NCI-H748 treated with DMSO at 0.1 percent for 48 hours (cell line): ENCODE data around the gene IBA57.
A peak's percentile ranks its signal among the peaks of the same experiment; 100 is the strongest.

Source experiments
- DNase-seq: peaks from one replicate; lab custom pipeline; 2025; lab: John Stamatoyannopoulos, UW

The IBA57 gene

DNA sequence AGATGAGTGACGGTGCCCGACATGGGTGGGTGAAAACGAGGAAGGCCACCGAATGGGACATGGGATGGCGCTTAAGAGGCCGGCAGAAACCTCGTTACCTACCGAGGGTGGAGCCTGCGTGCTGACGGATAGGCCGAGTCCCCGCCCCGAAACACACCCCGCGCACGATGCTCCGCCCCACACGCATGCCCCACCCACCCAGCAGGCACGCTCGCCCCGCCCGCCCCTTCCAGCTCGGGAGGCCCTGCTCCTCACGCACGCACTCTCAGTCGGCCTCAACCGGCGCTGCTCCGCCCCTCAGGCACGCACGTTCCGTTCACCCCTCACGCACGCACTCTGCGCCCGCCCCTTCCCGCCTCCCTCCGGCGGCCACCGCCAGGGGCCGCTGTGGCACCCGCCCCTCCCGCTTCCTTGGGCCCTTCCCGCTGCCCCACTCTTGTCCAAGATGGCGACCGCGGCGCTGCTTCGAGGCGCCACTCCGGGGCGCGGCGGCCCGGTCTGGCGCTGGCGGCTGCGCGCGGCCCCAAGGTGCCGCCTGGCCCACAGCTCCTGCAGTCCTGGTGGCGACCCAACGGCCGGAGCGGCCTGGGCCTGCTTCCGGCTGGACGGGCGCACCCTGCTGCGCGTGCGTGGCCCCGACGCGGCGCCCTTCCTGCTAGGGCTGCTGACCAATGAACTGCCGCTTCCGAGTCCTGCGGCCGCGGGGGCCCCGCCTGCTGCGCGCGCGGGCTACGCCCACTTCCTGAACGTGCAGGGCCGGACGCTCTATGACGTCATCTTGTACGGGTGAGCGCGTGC is at the start of gene IBA57:
IBA57 (plus strand) TSS at position 433 of the 798 bp plus-strand sequence; CDS start at position 446, 13 bp downstream.
- peak; percentile 78 for DNase-seq

DNA sequence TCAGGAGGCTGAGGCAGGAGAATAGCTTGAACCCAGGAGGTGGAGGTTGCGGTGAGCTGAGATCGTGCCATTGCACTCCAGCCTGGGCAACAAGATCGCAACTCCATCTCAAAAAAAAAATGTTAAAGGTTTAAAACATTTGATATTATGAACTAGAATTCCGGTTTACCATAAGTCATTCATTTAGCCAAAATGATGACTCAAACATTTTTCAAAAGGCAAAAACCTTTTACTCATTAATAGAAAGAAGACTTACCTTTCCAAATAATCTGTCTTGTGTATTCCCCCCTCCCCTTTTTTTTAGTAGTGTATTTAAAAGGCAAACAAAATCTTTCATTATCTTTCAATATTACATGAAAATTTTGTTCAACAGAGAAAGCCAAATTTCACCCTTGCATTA is 48.3 kb upstream of the IBA57 start:
- no peak for DNase-seq

DNA sequence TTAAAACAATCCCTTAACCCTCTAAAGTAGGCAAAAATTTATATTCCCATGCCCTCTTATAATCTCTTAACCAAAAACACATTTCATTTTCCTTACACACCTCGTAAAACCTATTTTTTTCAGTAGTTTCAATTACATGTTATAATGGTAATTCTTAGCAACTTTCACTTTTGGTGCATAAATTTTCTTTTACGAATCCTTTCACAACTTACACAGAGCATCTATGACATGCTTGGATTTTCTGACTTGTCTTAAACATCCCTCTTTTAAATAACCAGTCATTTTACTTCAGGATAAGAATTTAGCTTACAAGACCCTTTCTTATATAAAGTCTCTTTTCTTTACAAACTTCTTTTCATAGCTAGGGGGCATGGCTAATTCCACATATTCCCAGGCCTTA is 47.6 kb upstream of the IBA57 start:
- no peak for DNase-seq

DNA sequence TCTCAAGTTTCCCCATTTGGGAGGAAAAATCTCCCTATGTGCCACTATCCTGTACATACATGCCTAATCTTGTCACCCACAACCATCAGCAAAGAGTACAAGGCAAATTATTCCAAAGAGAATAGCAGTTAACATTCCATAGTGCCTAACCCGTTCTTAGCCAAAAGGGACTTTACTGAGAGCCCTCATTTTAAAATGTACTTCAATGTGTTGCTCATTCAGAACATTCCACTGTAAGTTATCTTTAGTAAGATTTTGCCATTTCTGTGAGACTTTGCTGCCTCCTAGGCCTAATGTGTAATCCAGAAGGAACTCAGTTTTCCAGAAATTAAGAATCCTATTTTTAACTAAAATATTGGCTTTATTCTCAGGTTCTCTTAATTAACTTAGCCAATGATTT is 45.3 kb upstream of the IBA57 start:
- no peak for DNase-seq

DNA sequence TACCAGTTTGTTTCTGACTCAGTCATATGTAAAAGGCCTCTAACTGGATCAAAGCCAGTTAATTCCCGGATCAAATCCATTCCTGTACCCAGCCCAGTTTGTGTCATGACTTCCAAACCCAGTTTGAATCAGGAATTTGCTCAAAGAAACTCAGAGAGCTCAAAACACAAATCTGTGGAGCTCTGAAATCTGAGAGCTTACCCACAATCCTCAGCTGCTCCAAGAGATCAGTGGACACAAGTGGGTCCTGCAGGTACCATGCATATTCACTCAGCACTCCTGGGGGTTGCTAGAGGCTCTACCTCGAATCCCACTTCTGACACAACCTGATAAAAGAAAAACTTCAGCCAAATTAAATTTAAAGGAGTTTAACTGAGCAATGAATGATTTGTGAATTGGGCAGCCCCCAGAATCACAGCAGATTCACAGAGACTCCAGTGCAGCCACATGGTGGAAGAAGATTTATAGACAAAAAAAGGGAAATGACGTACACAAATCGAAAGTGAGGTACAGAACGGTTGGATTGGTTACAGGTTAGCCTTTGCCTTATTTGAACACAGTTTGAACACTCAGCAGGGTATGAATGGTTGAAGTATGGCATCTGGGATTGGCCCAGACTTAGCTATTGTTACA is 44.6 kb upstream of the IBA57 start:
- DNase-seq: no peak

GRCh38 chr1:228122921-228123441 is 42.6 kb upstream of the IBA57 start:
- no peak for DNase-seq

GRCh38 chr1:228123505-228123904 is 42.1 kb upstream of the IBA57 start:
- DNase-seq: no peak

- no peak for DNase-seq
Observed at GRCh38 chr1:228125185-228125584, 40.4 kb upstream of the IBA57 start.

DNA sequence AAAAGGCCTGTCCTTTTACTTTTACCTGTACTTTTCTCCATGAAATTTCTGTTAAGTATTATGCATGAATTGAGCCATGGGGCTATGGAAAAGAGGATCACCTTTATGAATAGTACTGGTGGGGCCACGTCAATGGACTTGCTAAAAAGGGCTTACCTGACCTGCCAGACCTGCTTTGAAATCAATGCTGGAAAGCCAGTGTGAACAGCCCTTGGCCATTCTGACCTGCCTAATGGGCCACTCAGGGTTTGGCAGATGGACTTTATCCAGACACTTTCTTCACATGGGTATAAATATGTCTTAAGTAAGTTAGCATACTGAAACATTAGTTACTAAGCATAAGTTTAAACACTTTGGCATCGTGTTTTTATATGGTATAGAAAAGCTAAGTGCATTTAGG is 33.8 kb upstream of the IBA57 start:
- DNase-seq: no peak

DNA sequence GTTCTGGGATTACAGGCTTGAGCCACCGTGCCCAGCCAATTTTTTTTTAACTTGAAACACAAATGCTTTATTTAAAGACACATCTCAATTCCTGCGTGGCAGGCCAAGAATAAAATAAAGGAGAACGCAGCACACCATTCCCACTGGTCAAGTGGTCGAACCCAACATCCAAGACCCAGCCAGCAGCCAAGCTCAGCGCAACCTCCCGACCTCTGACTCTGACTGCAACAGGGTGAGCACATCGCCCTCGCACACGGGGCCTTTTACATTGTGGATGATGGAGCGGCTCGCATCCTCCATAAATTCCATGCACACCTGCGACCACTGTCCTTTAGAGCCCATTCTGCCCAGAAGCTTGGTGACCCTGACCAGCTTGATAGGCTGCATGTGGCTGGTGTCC is 31.0 kb upstream of the IBA57 start:
- DNase-seq: no peak

GRCh38 chr1:228136901-228137300 is 28.7 kb upstream of the IBA57 start:
- DNase-seq: no peak

DNA sequence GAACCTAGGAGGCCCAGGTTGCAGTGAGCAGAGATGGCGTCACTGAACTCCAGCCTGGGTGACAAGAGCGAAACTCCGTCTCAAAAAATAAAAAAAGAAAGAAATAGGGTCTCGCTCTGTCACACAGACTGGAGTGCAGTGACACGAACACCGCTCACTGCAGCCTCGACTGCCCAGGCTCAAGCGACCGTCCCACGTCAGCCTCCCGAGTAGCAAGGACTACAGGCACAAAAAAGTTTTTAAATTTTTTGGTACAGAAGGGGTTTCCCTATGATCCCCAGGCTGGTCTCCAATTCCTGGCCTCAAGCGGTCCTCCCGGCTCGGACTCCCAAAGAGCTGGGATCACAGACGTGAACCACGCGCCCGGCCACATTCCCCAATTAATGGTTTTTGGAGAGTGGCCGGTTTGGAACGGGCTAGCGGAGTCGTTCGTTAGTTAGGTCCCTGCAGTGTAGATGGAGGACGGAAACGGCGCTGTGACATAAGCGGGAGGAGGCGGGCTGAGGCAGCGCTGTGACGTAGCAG is 26.1 kb upstream of the IBA57 start:
- DNase-seq: no peak

DNA sequence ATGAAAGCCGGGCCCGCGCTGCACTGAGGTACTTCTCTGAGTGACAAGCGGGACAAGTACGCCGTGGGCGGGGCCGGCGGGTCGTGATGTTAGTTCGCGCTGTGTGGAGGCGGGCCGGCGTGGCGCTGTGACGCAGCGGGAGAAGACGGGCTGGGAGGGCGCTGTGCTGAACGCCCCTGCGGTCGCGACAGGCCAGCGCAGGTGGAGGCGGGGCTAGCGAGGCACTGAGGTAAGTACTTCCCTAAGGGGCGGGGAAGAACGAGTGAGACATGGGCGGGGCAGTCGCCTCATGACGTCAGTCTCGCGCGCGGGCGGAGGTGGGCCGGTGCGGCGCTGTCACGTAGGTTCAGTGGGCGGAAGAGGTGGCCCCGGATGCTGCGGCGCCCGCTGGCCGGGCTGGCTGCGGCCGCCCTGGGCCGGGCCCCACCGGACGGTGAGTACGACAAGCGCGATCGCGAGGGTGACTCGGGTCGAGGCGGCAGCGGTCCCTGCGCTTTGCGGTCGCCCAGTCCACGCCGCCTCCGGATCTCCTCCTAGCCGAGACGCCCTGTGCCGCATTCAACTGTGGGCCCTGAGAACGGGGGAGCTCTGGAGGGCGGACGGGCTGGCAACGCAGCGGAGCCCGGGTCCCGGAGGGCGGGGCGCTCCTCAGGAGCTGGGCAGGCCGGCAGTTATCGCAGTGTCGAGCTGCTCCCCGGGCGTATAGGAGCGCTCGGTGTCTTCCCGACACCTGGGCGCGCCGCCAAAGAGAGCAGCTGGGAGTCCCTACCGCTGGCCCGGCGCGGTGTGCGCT is 25.5 kb upstream of the IBA57 start, which contains the start of gene GUK1:
GUK1 (plus strand) TSS at position 349 of the 793 bp plus-strand sequence; CDS start at position 373, 24 bp downstream.
- DNase-seq: peak; percentile 89

GRCh38 chr1:228140724-228141225 is 24.8 kb upstream of the IBA57 start:
- no peak for DNase-seq

DNA sequence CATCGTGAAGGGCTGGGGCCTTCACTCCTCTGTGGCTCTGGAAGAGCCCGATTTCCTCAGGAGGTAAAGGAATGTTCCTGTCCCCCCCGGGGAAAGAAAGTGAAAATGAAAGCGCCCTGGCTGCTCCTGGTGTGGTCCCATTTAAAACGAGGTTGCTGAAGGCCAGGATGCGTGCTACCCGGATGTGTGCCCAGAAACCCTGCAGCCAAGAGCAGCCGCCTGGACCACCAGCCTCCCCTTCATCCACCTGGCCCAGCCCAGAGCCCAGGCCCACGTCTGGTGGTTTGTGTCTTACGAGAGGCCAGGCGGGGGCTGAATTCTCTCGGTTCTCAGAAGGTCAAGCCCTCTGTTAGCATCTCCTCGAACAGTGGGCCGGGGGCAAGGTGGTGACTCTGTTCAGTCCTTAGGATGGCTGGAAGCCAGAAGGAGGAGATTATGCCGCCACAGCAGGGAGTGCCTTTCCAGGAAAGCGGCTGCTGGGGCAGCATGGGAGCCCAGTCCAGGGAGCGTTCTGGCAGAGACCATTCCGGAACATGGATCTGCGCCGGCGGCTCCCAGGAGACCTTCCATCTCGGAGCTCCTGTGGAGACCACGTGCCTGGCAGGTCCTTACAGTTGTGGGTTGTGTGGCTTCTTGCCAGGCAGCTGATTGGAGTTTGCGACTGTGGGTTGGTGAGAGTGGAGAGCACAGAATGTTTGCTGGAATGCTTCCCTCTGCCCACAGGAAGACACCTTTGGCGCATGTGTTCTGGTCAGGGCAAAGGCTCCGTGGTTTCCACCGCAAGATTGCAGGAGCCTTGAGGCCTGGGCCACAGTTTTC is 24.2 kb upstream of the IBA57 start:
- no peak for DNase-seq

- DNase-seq: no peak
Observed at GRCh38 chr1:228142155-228142691, 23.4 kb upstream of the IBA57 start.

DNA sequence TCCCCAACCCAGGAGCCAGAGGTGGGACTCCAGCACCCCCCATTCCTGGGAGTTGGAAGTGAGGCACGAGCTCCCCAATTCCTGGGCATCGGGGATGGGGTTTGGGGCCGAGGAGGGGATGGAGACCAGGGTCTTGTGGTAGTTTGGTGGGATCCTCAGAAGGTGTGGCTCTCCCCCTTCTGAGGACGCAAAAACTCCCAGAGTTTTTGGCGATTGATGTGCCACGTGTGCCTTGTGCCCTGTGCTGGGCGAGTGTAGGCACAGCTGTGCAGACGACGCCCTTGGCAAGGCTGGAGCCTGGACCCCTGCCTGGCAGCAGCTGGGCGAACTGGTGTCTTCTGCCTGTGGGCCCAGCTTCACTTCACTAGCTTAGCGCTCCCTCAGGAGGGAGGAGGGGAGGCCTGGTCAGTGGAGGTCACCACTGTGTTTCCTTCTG is 22.9 kb upstream of the IBA57 start:
- DNase-seq: no peak

- DNase-seq: no peak
Observed at GRCh38 chr1:228143480-228144192, 22.0 kb upstream of the IBA57 start.

GRCh38 chr1:228144193-228144992 is 21.2 kb upstream of the IBA57 start:
- DNase-seq: no peak
